Osteoblast (primary cell): ENCODE results near the gene PRSS23. TPM values are rescaled to one million over a fixed set of nuclear protein-coding genes. Genes with fewer than 3 reads are reported as not detected.
"Not testable (repeated sequence)": the region's sequence is repeated elsewhere in the genome, so short reads cannot be mapped to it uniquely, and the experiment has no call there.

Experiments
- DNase-seq: peaks from one replicate; pipeline ENCODE4 v3.0.0; 2011; ENCODE audit warnings: low spot score, mixed read lengths; ENCODE audit not compliant: insufficient read length; ENCODE audit errors: missing footprints
- H2AFZ ChIP-seq: 2 replicates; pipeline ENCODE4 v1.6.0; 2011; ENCODE audit warnings: mild to moderate bottlenecking, low read length
- H3K27ac ChIP-seq: 2 replicates; pipeline ENCODE4 v1.5.1; 2011; ENCODE audit warnings: mild to moderate bottlenecking, low read depth, low read length, moderate library complexity
- H3K27me3 ChIP-seq: 2 replicates; pipeline ENCODE4 v1.6.0; 2012; ENCODE audit warnings: mild to moderate bottlenecking, control low read depth, inconsistent platforms, low read length, moderate library complexity; ENCODE audit not compliant: insufficient read depth
- H3K36me3 ChIP-seq: 2 replicates; pipeline ENCODE4 v1.5.1; 2011; ENCODE audit warnings: mild to moderate bottlenecking, low read length, control low read depth, moderate library complexity; ENCODE audit not compliant: insufficient read depth
- H3K4me1 ChIP-seq: 2 replicates; pipeline ENCODE4 v1.5.1; 2011; ENCODE audit warnings: mild to moderate bottlenecking, low read length, control low read depth, moderate library complexity; ENCODE audit not compliant: insufficient read depth
- H3K4me2 ChIP-seq: 2 replicates; pipeline ENCODE4 v1.6.0; 2011; ENCODE audit warnings: mild to moderate bottlenecking, low read length; ENCODE audit not compliant: insufficient read depth
- H3K4me3 ChIP-seq: fragments of 200-600 bp; sonication (generic); 3 replicates; pipeline ENCODE4 v1.5.1; 2012; ENCODE audit warnings: mild to moderate bottlenecking, low read length, inconsistent platforms; ENCODE audit not compliant: insufficient read depth
- H3K79me2 ChIP-seq: 2 replicates; pipeline ENCODE4 v1.6.0; 2012; ENCODE audit warnings: mild to moderate bottlenecking, low read length, control low read depth, inconsistent platforms; ENCODE audit not compliant: insufficient read depth
- H3K9me3 ChIP-seq: 2 replicates; pipeline ENCODE4 v1.5.1; 2011; ENCODE audit warnings: low read depth, low read length, control low read depth
- H4K20me1 ChIP-seq: 2 replicates; pipeline ENCODE4 v1.6.0; 2012; ENCODE audit warnings: mild to moderate bottlenecking, low read length, control low read depth; ENCODE audit not compliant: insufficient read depth
- total RNA-seq: library from RNA; depleted of rRNA; stranded (reverse); fragments of >200 nt; gene quantifications from 2 replicates; pipeline ENCODE4 v1.2.3, GENCODE V29; 2012
- TF ChIP-seq, protein P1 (sequence below): IDR thresholded peaks from 2 replicates; pipeline ENCODE4 v1.5.1; 2011; ENCODE audit warnings: mild to moderate bottlenecking, low read depth, low read length, moderate library complexity; ENCODE audit errors: extremely low read depth

PRSS23 gene
- total RNA-seq, 1 donor = 826 TPM

DNA sequence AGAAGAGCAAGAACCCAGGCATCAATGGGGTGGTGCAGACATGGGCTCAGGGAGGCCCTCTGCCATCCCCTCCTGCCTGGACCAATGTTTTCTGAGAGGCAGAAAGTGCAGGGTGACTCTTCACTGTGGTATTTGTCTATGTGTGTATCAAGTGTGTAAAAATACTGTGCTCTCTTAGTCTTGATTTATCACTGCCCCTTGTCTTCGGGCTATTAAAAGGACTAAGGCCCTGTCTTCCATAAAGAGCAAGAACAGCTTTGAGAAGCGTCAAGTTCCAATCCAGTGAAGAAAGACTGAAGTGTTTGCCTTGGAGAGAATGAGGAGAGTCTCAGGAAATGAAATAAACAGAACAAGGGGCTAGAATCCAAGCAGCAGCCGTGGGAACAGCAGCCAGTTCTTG lies 14.4 kb downstream of the PRSS23 start:
- H3K4me1 ChIP-seq = peaks cover 46% of the 10 kb centered on the region
- H3K79me2 ChIP-seq = peaks cover 30% of the 10 kb centered on the region
- H3K4me2 ChIP-seq = no peak overlapping the region
- H3K27ac ChIP-seq = peak overlapping the region; percentile 40
- H4K20me1 ChIP-seq = peaks cover 2% of the 10 kb centered on the region
- H3K27me3 ChIP-seq = no peaks in the 10 kb centered on the region
- no peak overlapping the region for H3K4me3 ChIP-seq
- DNase-seq = no peak
- TF ChIP-seq, protein P1, sequence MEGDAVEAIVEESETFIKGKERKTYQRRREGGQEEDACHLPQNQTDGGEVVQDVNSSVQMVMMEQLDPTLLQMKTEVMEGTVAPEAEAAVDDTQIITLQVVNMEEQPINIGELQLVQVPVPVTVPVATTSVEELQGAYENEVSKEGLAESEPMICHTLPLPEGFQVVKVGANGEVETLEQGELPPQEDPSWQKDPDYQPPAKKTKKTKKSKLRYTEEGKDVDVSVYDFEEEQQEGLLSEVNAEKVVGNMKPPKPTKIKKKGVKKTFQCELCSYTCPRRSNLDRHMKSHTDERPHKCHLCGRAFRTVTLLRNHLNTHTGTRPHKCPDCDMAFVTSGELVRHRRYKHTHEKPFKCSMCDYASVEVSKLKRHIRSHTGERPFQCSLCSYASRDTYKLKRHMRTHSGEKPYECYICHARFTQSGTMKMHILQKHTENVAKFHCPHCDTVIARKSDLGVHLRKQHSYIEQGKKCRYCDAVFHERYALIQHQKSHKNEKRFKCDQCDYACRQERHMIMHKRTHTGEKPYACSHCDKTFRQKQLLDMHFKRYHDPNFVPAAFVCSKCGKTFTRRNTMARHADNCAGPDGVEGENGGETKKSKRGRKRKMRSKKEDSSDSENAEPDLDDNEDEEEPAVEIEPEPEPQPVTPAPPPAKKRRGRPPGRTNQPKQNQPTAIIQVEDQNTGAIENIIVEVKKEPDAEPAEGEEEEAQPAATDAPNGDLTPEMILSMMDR = no peak
- no peaks in the 10 kb centered on the region for H3K9me3 ChIP-seq
- peaks cover 5% of the 10 kb centered on the region for H3K36me3 ChIP-seq
- H2AFZ ChIP-seq = no peak overlapping the region

DNA sequence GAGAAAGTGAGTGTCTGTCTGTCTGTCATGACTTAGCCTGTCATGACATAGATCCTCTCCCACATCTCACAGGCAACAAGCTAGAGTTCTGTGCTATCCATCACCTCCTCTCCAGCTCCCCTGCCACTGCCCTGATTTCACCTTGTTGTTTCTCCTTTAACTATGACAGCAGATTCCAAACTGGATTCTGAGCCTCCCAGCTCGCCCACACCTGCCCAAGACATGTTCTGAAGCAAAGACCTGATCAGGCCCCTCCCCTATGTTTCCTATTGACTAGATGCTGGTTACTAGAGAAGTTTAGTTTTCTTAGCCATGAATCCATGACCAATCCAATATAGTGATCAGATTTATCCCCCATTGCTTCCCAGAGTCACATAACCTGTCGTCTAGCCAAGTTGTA lies 15.4 kb downstream of the PRSS23 start:
- peaks cover 46% of the 10 kb centered on the region for H3K4me1 ChIP-seq
- TF ChIP-seq, protein P1 = no peak
- H3K27ac ChIP-seq = no peak overlapping the region
- no peak overlapping the region for H2AFZ ChIP-seq
- peaks cover 21% of the 10 kb centered on the region for H3K79me2 ChIP-seq
- peak overlapping the region; percentile 31 for H3K4me2 ChIP-seq
- H3K4me3 ChIP-seq = no peak overlapping the region
- DNase-seq = no peak
- H3K36me3 ChIP-seq = no peaks in the 10 kb centered on the region
- peaks cover 2% of the 10 kb centered on the region for H4K20me1 ChIP-seq
- H3K27me3 ChIP-seq = no peaks in the 10 kb centered on the region
- no peaks in the 10 kb centered on the region for H3K9me3 ChIP-seq

DNA sequence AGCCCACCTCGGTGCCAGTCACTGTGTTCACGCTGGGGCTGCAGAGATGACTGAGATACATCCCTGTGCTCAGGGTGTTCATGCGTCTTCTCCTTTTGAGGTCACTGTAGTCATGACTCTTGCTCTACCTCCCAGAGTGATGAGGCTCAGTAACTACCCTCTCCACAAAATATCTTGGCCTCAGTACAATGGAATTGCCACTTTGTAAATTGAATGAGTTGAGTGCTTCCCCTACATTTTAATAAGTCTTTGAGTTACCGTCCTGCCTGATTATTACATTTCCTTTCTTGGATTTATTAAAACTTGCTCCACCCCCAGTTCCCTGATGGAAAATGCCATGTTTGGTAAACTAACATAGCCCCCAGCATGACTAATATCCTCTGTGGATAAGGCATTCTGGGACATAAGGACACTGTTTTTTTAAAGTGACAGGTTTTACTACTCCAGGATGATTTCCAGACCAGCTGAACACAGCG lies 15.9 kb downstream of the PRSS23 start:
- H2AFZ ChIP-seq = no peak overlapping the region
- TF ChIP-seq, protein P1 = no peak
- H4K20me1 ChIP-seq = peaks cover 2% of the 10 kb centered on the region
- peaks cover 42% of the 10 kb centered on the region for H3K4me1 ChIP-seq
- H3K27me3 ChIP-seq = no peaks in the 10 kb centered on the region
- H3K9me3 ChIP-seq = no peaks in the 10 kb centered on the region
- no peak overlapping the region for H3K4me3 ChIP-seq
- no peak for DNase-seq
- no peaks in the 10 kb centered on the region for H3K36me3 ChIP-seq
- peak overlapping the region; percentile 24 for H3K27ac ChIP-seq
- peaks cover 16% of the 10 kb centered on the region for H3K79me2 ChIP-seq
- peak overlapping the region; percentile 31 for H3K4me2 ChIP-seq

DNA sequence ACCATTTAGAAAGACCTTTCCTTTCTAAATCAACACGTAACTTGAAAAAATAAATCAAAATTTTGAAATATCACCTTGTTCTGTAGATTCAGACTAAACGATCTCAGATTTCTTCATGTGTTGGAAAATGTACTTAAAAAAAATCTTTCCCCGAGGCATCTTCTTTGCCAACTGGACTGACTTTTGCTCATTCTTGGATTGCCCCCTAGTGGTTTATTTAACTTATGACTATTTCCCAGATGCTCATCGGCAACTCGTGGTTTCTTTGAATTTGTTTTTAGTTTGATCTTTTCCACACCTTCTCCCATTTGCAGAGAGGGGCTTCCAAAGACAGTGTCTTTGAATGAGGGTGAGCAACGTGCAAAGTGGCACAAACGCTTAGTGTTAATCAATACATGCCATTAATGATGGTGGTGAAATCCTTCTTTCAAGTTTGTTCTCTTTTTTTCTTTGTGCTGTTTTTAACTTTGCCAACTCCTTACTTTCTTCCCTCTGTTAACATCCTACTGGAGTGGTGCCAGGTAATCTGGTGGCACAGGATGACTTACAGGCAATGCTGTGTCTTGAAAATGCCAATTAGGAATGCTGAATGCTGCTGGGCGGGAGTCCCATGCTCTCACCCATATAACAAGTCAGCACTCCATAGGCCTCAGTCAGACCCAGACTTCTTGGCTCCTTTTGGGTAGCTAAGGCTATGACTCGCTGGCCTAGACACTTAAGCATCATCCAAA lies 18.3 kb downstream of the PRSS23 start:
- H3K4me2 ChIP-seq = peak overlapping the region; percentile 60
- H2AFZ ChIP-seq = peak overlapping the region; percentile 71
- H3K36me3 ChIP-seq = no peaks in the 10 kb centered on the region
- TF ChIP-seq, protein P1 = peak; percentile 75
- DNase-seq = no peak
- H3K4me1 ChIP-seq = peaks cover 32% of the 10 kb centered on the region
- H3K4me3 ChIP-seq = no peak overlapping the region
- peaks cover 7% of the 10 kb centered on the region for H3K79me2 ChIP-seq
- H3K9me3 ChIP-seq = no peaks in the 10 kb centered on the region
- no peaks in the 10 kb centered on the region for H4K20me1 ChIP-seq
- peak overlapping the region; percentile 18 for H3K27ac ChIP-seq
- H3K27me3 ChIP-seq = no peaks in the 10 kb centered on the region

DNA sequence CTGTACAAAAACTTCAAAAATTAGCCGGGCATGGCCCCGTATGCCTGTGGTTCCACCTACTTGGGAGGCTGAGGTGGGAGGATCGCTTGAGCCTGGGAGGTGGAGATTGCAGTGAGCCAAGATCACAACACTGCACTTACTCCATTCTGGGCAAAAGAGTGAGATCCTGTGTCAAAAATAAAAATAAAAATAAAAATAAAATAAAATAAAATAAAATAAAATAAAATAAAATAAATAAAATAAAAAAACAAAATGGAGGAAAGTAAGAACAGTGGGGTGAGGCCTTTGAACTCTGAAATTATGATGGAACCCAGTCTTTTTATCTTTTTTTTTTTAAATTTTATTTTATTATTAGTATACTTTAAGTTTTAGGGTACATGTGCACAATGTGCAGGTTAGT lies 23.8 kb downstream of the PRSS23 start:
- H3K27me3 ChIP-seq, H3K4me1 ChIP-seq, H3K27ac ChIP-seq, H3K79me2 ChIP-seq, H4K20me1 ChIP-seq, H3K9me3 ChIP-seq, H3K4me3 ChIP-seq, H2AFZ ChIP-seq, H3K36me3 ChIP-seq, DNase-seq, H3K4me2 ChIP-seq: not testable (repeated sequence)

DNA sequence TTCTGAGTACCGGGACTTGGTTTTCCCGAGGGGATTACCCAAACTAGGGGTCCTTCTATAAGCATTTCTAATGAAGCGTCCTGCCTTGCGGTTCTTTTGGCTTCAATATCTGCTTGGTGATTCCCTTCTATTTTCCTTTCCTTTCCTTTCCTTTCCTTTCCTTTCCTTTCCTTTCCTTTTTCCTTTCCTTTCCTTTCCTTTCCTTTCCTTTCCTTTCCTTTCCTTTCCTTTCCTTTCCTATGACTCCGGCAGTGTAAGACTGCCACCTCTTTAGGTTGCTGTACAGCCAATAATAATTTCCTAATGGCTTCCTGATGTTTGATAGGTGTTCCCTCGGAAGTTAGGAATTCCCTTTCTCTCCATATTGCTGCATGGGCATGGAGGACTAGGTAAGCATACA lies 34.0 kb downstream of the PRSS23 start:
- not testable (repeated sequence) for H4K20me1 ChIP-seq, H3K4me2 ChIP-seq, H3K27ac ChIP-seq, H3K4me1 ChIP-seq, DNase-seq, H3K27me3 ChIP-seq, H2AFZ ChIP-seq, H3K36me3 ChIP-seq, H3K79me2 ChIP-seq, H3K9me3 ChIP-seq, H3K4me3 ChIP-seq
